Gastrocnemius medialis (tissue), 4 donors: ENCODE results near the gene PRUNE2.

Source experiments
- CTCF ChIP-seq, 5 experiments: fragments of 450-650 bp in 3 of 5; fragments of 200-600 bp in 2 of 5; sonication (generic) in 2 of 5; IDR thresholded peaks in 4 of 5; conservative IDR thresholded peaks in 1 of 5; 1 replicate in 4 of 5; 2 replicates in 1 of 5; pipeline ENCODE4 v1.5.1; 2016 to 2019; ENCODE audit warnings: antibody characterized with exemption in 5 of 5, mild to moderate bottlenecking in 3 of 5, moderate library complexity in 3 of 5
- POLR2A ChIP-seq, 2 donors: fragments of 450-650 bp; IDR thresholded peaks; one replicate each; pipeline ENCODE4 v1.6.1; 2017; ENCODE audit warnings: antibody characterized with exemption in 2 of 2, mild to moderate bottlenecking in 2 of 2, moderate library complexity in 2 of 2

DNA sequence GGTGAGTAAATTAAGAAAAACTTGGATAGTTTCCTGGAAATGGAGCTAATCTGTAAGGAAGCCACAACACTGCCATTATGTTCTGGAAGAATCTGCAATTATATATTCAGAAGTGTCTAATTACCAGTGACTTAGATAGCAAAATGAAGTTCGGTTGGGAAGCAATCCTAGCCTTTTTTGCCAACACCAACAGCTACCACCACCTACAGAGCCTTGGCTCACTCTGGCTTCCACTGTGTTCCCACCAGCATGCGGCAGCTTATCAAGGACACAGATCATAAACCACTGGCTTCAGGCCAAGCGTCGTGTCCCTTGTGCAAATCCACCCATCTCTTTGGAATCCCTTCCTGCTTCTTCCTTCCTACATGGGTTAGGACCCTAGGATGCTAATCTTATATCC lies 259.7 kb downstream of the PRUNE2 start:
- TF ChIP-seq CTCF (IDR thresholded peaks at IDR 0.05 in 4 of 5, conservative IDR thresholded peaks at IDR 0.05 in 1 of 5): no peak
- no peak for TF ChIP-seq POLR2A (IDR thresholded peaks at IDR 0.05)
